ENCODE results near the gene EYA2. TPM values are rescaled to one million over a fixed set of nuclear protein-coding genes. Genes with fewer than 3 reads are reported as not detected.
"Not testable (repeated sequence)": the region's sequence is repeated elsewhere in the genome, so short reads cannot be mapped to it uniquely, and the experiment has no call there.

EYA2 gene
- total RNA-seq, 1 experiment from 2014 or later, result not detected

- no peak for DNase-seq (ENCODE audit: low read depth)
- in situ Hi-C loops (cut with HindIII; ENCODE audit: low pct_unique_long_range_greater_than_20kb, low sequenced_read_pairs), result no loop called here
Measured at GRCh38 chr20:47156301-47157137, 261.9 kb downstream of the EYA2 start.

- in situ Hi-C loops (cut with HindIII; ENCODE audit: low pct_unique_long_range_greater_than_20kb, low sequenced_read_pairs), result no loop called here
- no peak for DNase-seq (ENCODE audit: low read depth)
Measured at GRCh38 chr20:47159166-47159565, 264.5 kb downstream of the EYA2 start.

- no peak for DNase-seq (ENCODE audit: low read depth)
- in situ Hi-C loops (cut with HindIII; ENCODE audit: low pct_unique_long_range_greater_than_20kb, low sequenced_read_pairs), result no loop called here
Measured at GRCh38 chr20:47160240-47160639, 265.6 kb downstream of the EYA2 start.

GRCh38 chr20:47160992-47161391 lies 266.3 kb downstream of the EYA2 start:
- DNase-seq (ENCODE audit: low read depth), result no peak
- in situ Hi-C loops (cut with HindIII; ENCODE audit: low pct_unique_long_range_greater_than_20kb, low sequenced_read_pairs), result no loop called here

- DNase-seq (ENCODE audit: low read depth), result no peak
- in situ Hi-C loops (cut with HindIII; ENCODE audit: low pct_unique_long_range_greater_than_20kb, low sequenced_read_pairs), result no loop called here
Measured at GRCh38 chr20:47161411-47161810, 266.8 kb downstream of the EYA2 start.

- DNase-seq (ENCODE audit: low read depth), result no peak
- in situ Hi-C loops (cut with HindIII; ENCODE audit: low pct_unique_long_range_greater_than_20kb, low sequenced_read_pairs), result no loop called here
Measured at GRCh38 chr20:47164140-47164539, 269.5 kb downstream of the EYA2 start.

GRCh38 chr20:47165376-47165865 lies 270.8 kb downstream of the EYA2 start:
- in situ Hi-C loops (cut with HindIII; ENCODE audit: low pct_unique_long_range_greater_than_20kb, low sequenced_read_pairs), result no loop called here
- no peak for DNase-seq (ENCODE audit: low read depth)

GRCh38 chr20:47167846-47168245 lies 273.2 kb downstream of the EYA2 start:
- in situ Hi-C loops (cut with HindIII; ENCODE audit: low pct_unique_long_range_greater_than_20kb, low sequenced_read_pairs), result no loop called here
- no peak for DNase-seq (ENCODE audit: low read depth)

- no peak for DNase-seq (ENCODE audit: low read depth)
- in situ Hi-C loops (cut with HindIII; ENCODE audit: low pct_unique_long_range_greater_than_20kb, low sequenced_read_pairs), result no loop called here
Measured at GRCh38 chr20:47172579-47172978, 277.9 kb downstream of the EYA2 start.

GRCh38 chr20:47173596-47174216 lies 279.1 kb downstream of the EYA2 start:
- in situ Hi-C loops (cut with HindIII; ENCODE audit: low pct_unique_long_range_greater_than_20kb, low sequenced_read_pairs), result no loop called here
- DNase-seq (ENCODE audit: low read depth), result no peak

- no peak for DNase-seq (ENCODE audit: low read depth)
- in situ Hi-C loops (cut with HindIII; ENCODE audit: low pct_unique_long_range_greater_than_20kb, low sequenced_read_pairs), result no loop called here
Measured at GRCh38 chr20:47174456-47175243, 280.0 kb downstream of the EYA2 start.

GRCh38 chr20:47175493-47175892 lies 280.9 kb downstream of the EYA2 start:
- in situ Hi-C loops (cut with HindIII; ENCODE audit: low pct_unique_long_range_greater_than_20kb, low sequenced_read_pairs), result no loop called here
- DNase-seq (ENCODE audit: low read depth), result no peak

- in situ Hi-C loops (cut with HindIII; ENCODE audit: low pct_unique_long_range_greater_than_20kb, low sequenced_read_pairs); DNase-seq (ENCODE audit: low read depth): not testable (repeated sequence)
Measured at GRCh38 chr20:47176217-47176616, 281.6 kb downstream of the EYA2 start.

GRCh38 chr20:47178277-47178676 lies 283.6 kb downstream of the EYA2 start:
- in situ Hi-C loops (cut with HindIII; ENCODE audit: low pct_unique_long_range_greater_than_20kb, low sequenced_read_pairs), result no loop called here
- DNase-seq (ENCODE audit: low read depth), result no peak

- DNase-seq (ENCODE audit: low read depth), result no peak
- in situ Hi-C loops (cut with HindIII; ENCODE audit: low pct_unique_long_range_greater_than_20kb, low sequenced_read_pairs), result no loop called here
Measured at GRCh38 chr20:47178851-47179250, 284.2 kb downstream of the EYA2 start.

- in situ Hi-C loops (cut with HindIII; ENCODE audit: low pct_unique_long_range_greater_than_20kb, low sequenced_read_pairs), result no loop called here
- no peak for DNase-seq (ENCODE audit: low read depth)
Measured at GRCh38 chr20:47179267-47179666, 284.6 kb downstream of the EYA2 start.

- in situ Hi-C loops (cut with HindIII; ENCODE audit: low pct_unique_long_range_greater_than_20kb, low sequenced_read_pairs), result no loop called here
- DNase-seq (ENCODE audit: low read depth), result peak; percentile 62
Measured at GRCh38 chr20:47181056-47181862, 286.6 kb downstream of the EYA2 start.

GRCh38 chr20:47183367-47183766 lies 288.7 kb downstream of the EYA2 start:
- no peak for DNase-seq (ENCODE audit: low read depth)
- in situ Hi-C loops (cut with HindIII; ENCODE audit: low pct_unique_long_range_greater_than_20kb, low sequenced_read_pairs), result no loop called here
